GM18873 (cell line): ENCODE data around the gene CD48.
"Not testable (repeated sequence)": the region's sequence is repeated elsewhere in the genome, so short reads cannot be mapped to it uniquely, and the experiment has no call there.

Source experiments
- ATAC-seq: cut with Tn5 transposase; IDR thresholded peaks from one replicate; pipeline ENCODE4 v1.9.1; 2021; ENCODE audit warnings: mild to moderate bottlenecking, moderate library complexity, moderate number of reproducible peaks; ENCODE audit not compliant: unreplicated experiment, low FRiP score

The CD48 gene

DNA sequence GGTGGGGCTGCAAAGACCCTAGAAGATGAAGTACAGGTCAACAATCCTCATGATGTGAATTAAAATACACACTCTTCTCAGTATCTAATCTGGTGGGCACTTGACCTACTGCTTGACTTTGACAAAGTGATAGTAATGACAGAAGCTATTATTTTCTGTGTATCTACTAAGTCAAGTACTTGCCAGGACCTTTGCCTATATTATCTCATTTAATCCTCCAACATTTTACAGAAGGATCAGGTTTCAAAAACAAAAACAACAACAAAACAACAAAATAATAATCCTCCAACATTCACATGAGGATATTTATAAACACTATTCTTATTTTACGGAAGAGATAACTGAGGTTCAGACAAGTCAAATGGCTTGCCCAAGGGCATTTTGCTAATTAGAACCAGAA is 4.4 kb upstream of the CD48 start:
- ATAC-seq: no peak

- ATAC-seq: not testable (repeated sequence)
These were observed 2.5 kb upstream of the CD48 start for GRCh38 chr1:160714034-160714648.

DNA sequence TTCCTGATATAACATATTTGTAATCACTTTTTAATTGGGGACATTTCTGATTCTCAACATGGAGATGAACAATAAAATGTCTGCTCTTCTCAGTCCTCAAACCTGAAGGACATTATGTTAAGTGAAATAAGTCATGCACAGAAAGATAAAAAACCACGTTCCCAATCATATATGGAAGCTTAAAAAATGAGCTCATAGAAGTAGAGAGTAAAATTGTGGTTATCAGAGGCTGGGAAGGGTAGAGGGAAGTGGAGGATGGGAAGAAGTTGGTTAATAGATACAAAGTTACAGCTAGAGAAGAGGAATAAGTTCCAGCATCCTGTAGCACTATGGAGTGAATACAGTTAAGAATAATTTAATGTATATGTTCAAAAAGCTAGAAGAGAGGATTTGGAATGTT is 1.5 kb upstream of the CD48 start:
- ATAC-seq: no peak

- not testable (repeated sequence) for ATAC-seq
These were observed 981 bp upstream of the CD48 start for GRCh38 chr1:160712525-160713080.

- ATAC-seq: no peak
These were observed 383 bp downstream of the CD48 start for GRCh38 chr1:160711276-160711601.

DNA sequence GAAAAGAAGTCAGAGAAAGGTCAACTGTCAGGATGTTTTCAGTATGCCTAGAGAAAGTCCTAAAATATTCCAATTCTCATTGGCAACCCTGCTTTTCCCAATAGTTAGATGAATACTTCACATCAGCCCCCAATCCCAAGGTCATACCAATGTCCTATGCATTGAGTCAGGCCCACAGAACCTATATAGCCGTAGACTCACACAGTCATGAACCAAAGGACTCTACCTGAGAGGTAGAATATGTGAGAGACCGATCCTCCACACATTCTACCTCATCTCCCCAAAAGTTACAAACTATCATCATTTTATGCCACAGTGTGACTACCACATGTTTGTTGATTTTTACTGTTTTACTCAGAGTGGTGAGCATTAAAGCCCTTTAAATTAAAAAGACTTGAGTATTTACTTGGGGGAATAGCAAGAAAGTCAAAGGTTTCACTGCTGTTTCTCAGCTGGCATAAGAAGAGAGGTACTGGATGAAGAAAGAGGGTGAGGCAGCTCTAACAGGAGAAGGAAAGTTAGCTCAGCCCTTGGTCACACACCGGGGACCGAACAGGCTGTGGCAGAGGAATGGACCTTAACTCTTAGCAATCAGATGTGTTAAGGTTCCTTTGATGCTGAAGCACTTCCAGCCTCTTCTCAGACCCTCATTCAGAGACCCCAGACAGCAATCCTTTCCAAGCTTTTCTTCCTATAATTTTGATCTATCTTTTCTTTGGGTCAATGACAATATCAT is 937 bp downstream of the CD48 start:
- no peak for ATAC-seq

- ATAC-seq: no peak
These were observed 1.9 kb downstream of the CD48 start for GRCh38 chr1:160709715-160710114.

DNA sequence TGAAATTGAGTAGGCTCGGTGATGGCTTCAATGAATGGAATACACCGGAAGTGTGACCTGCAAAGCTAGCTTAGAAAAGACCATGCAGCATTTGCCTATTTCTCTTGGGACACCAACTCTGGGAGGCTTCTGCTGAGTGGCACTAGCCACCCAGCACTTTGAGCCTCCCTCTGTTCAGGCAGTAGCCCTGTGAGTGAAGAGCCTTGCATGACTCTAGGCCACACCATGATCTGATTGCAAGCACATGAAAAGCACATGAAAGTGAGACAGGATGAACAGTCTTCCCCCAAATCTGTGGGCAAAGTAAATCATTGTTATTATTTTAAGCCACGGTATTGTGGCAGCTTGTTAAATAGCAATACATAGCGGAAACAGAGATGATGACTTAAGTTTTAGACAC is 2.8 kb downstream of the CD48 start:
- peak; percentile 35 for ATAC-seq

- no peak for ATAC-seq
These were observed 3.5 kb downstream of the CD48 start for GRCh38 chr1:160708118-160708517.

DNA sequence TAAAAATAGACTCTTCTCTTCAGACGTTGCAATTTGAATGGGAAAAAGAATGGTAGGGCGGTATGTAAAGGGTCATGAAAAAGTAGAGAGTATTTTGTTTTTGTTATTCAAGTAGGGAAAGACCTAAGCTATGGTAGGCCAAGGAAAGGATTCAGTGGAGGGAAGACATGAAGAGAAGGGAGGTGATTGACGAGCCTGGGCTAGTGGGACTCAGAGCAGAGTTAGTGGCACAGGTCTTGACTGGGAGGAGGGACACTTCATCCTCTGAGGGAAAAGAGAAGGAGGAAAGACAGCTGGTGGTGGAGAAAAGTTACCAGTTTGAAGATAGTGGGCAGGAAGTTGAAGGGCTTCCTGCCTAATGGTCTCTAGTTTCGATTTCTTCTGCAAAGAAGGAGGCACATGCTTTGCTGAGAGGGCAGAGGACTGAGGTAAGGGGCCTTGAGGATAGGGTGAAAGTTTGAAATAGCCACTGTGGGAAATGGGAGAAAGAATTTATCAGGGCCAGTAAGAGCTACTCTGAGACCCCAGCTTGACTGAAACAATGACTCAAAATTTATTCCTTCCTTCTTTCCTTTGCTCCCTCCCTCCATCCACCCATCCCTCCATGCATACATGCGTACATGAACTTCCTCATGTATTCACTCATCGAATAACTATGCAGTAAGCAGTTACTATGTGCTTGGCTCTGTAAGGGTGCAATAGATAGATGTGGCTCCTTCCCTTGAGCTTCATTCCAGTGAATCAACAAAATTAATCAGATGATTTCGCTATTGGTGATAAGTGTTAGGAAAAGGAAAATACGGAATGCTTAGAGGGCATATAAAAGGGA is 4.2 kb downstream of the CD48 start:
- ATAC-seq: no peak

- no peak for ATAC-seq
These were observed 4.9 kb downstream of the CD48 start for GRCh38 chr1:160706526-160707235.

DNA sequence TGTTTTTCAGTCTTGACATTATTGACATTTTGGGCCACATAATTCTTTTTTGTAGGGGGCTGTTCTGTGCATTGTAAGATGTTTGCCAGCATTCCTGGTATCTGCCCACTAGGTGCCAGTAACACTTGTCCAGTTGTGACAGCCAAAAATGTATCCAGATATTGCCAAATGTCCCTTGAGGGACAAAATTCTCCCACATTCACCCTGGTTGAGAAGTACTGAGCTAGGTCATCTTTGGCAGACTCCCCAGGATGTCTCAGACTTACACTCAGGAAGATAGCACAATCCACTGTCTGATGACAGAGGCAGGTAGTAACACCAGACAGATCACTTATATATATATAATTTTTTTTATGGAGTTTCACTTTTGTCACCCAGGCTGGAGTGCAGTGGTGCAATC is 5.9 kb downstream of the CD48 start:
- ATAC-seq: no peak

GRCh38 chr1:160705212-160705621 is 6.4 kb downstream of the CD48 start:
- ATAC-seq: not testable (repeated sequence)

DNA sequence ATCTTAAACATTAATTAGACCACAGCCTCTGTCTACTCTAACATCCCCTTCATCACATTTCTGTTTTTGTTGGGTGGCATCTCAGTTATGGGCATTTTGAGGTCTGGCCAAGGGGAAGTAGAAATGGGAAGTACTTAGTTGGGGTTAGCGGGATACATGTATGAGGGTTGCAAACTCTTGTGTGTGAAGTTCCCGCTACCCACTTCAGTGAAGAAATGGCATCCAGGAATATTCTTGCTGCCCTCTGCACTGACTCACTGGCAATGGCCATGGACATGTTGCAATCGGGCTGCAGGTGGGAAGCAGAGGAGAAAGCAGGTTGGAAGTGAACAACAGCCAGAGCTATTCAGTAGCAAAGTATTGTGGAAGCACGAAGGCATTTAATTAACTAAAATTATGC is 7.4 kb downstream of the CD48 start:
- ATAC-seq: no peak

DNA sequence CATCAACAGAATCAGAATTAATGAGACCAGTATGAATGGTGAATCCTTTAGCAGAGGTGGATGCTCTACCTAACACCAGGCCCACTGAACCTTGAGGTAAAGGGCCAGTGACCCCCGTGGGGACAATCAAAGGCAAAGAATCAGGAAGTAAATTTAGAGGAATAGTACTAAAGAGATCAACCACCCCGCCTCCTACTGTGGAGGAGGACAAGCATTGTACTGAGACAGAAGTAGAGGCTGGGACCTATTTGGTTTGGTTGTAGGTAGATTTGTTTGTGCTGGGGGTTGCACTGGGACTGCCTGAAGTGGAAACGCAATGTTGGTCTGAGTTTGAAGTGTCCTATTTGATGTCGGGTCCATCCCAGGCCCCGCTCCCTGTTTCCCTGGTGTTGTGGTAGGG is 9.5 kb downstream of the CD48 start:
- no peak for ATAC-seq

GRCh38 chr1:160692390-160692789 is 19.2 kb downstream of the CD48 start:
- ATAC-seq: not testable (repeated sequence)

DNA sequence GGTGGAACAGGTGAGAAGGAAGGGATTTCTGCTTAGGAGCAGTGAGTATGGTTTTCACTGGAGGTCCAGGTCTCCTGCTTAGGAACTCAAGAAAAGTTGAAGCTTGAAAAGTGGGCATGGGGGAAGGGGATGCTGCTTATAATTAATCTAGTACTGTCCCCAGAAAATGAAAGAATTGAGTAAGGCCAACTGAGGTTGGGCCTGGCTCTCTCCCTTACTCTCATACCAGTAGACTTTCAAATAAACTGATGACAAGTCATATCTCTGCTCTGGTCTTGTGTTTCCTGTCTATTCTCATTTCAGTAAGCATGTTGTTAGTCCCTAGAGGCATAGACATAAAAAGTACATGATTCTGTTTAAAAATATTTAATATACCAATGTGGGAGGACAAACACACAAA is 26.4 kb downstream of the CD48 start:
- no peak for ATAC-seq

GRCh38 chr1:160682983-160683865 is 28.4 kb downstream of the CD48 start:
- no peak for ATAC-seq

DNA sequence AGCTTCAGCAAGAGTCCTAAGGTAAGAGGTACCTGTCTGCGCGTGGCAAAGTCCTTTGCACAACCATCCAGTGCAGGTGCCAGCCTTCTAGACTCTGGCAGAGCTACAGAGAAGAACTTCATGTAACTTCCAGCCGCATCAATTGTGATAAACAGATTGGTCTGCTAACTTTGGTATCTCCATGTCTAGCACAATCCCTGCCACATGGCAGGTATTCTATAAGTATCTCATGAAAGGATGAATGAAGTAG is 29.8 kb downstream of the CD48 start:
- no peak for ATAC-seq
